ENCODE results near the gene DOCK6.

DOCK6 gene

GRCh38 chr19:11273296-11273695 lies 11.0 kb upstream of the DOCK6 start:
- DNase-seq = no peak

- DNase-seq = no peak
These were observed 7.1 kb upstream of the DOCK6 start for GRCh38 chr19:11269408-11269807.

GRCh38 chr19:11268783-11269267 lies 6.5 kb upstream of the DOCK6 start:
- no peak for DNase-seq

- no peak for DNase-seq
These were observed 5.2 kb upstream of the DOCK6 start for GRCh38 chr19:11267316-11268085.

- no peak for DNase-seq
These were observed 3.5 kb upstream of the DOCK6 start for GRCh38 chr19:11265785-11266236.

GRCh38 chr19:11265177-11265784 lies 3.0 kb upstream of the DOCK6 start:
- DNase-seq = no peak

- no peak for DNase-seq
These were observed 2.3 kb upstream of the DOCK6 start for GRCh38 chr19:11264452-11265176.

- no peak for DNase-seq
These were observed 1.4 kb upstream of the DOCK6 start for GRCh38 chr19:11263726-11264125.

GRCh38 chr19:11261431-11261970 lies 823 bp downstream of the DOCK6 start:
- DNase-seq = no peak

- no peak for DNase-seq
These were observed 1.3 kb downstream of the DOCK6 start for GRCh38 chr19:11260996-11261395.

GRCh38 chr19:11257846-11258380 lies 4.4 kb downstream of the DOCK6 start:
- no peak for DNase-seq

GRCh38 chr19:11256189-11256588 lies 6.1 kb downstream of the DOCK6 start:
- DNase-seq = no peak

- DNase-seq = no peak
These were observed 7.7 kb downstream of the DOCK6 start for GRCh38 chr19:11254666-11255065.

GRCh38 chr19:11252665-11253355 lies 9.5 kb downstream of the DOCK6 start:
- no peak for DNase-seq

GRCh38 chr19:11251650-11252314 lies 10.5 kb downstream of the DOCK6 start:
- no peak for DNase-seq

GRCh38 chr19:11251217-11251616 lies 11.1 kb downstream of the DOCK6 start:
- DNase-seq = no peak

GRCh38 chr19:11248852-11249251 lies 13.5 kb downstream of the DOCK6 start:
- no peak for DNase-seq

GRCh38 chr19:11247934-11248333 lies 14.4 kb downstream of the DOCK6 start:
- no peak for DNase-seq

GRCh38 chr19:11247391-11247790 lies 14.9 kb downstream of the DOCK6 start:
- no peak for DNase-seq

- DNase-seq = no peak
These were observed 15.4 kb downstream of the DOCK6 start for GRCh38 chr19:11246941-11247340.

GRCh38 chr19:11244846-11245589 lies 17.3 kb downstream of the DOCK6 start:
- DNase-seq = no peak
